Measurements from ENCODE around the gene BORCS6.

BORCS6 gene

GRCh38 chr17:8153957-8154607 lies 35.9 kb downstream of the BORCS6 start:
- Histone ChIP-seq H4K91ac (ENCODE audit: low read depth, low read length, poor library complexity) (no peak overlapping the region), H4K8ac (ENCODE audit: low read depth, low read length) (no peak overlapping the region), H2BK15ac (ENCODE audit: low read length) (peak overlapping the region; percentile 82), H2AFZ (ENCODE audit: low read length) (peak overlapping the region; percentile 50), H3K27me3 (ENCODE audit: control insufficient read depth in 3 of 3, insufficient read depth in 3 of 3, low read depth in 1 of 3, low read length in 3 of 3) (no peaks in the 10 kb centered on the region), H3K4ac (ENCODE audit: low read length) (no peak overlapping the region), H3K4me3 (ENCODE audit: low read length in 2 of 2) (peak overlapping the region; percentile 31 to 32), H2AK5ac (ENCODE audit: low read depth, low read length) (peak overlapping the region; percentile 42), H3K14ac (ENCODE audit: low read length) (no peak overlapping the region), H3K27ac (replicated peaks; ENCODE audit: low read length) (peak overlapping the region; percentile 95), H2BK12ac (ENCODE audit: low read length) (no peak overlapping the region), H3K4me2 (ENCODE audit: insufficient read depth, low read length, poor library complexity, severe bottlenecking) (peak overlapping the region; percentile 77), H3K9me3 (replicated peaks in 1 of 2; ENCODE audit: control insufficient read depth in 2 of 2, insufficient read depth in 1 of 2, low read depth in 1 of 2, low read length in 2 of 2) (no peaks in the 10 kb centered on the region), H3K4me1 (ENCODE audit: control insufficient read depth in 2 of 2, insufficient read depth in 1 of 2, low read depth in 1 of 2, low read length in 2 of 2) (peaks cover 33 to 39% of the 10 kb centered on the region in 2 donors), H3K36me3 (replicated peaks in 1 of 2; ENCODE audit: control insufficient read depth in 2 of 2, insufficient read depth in 2 of 2, low read length in 2 of 2) (peaks cover 14 to 21% of the 10 kb centered on the region in 2 donors), H3K79me1 (ENCODE audit: low read depth, low read length) (peaks cover 12% of the 10 kb centered on the region), H2BK5ac (ENCODE audit: low read length) (peak overlapping the region; percentile 46), H3K18ac (ENCODE audit: low read length) (peak overlapping the region; percentile 88), H3K23ac (ENCODE audit: low read depth, low read length, poor library complexity) (peak overlapping the region; percentile 61), H3K9ac (ENCODE audit: low read depth, low read length, poor library complexity) (peak overlapping the region; percentile 27), H2BK120ac (ENCODE audit: low read depth, low read length) (no peak overlapping the region)
- DNase-seq (ENCODE audit: low spot score): peak; percentile 97
- no CpG with 5 or more reads among the region's 22 CpGs for WGBS, 2 donors (ENCODE audit: extremely low coverage in 2 of 2, insufficient read length in 2 of 2, insufficient replicate concordance in 1 of 2)

GRCh38 chr17:8153525-8153956 lies 36.4 kb downstream of the BORCS6 start:
- Histone ChIP-seq H2AK5ac (ENCODE audit: low read depth, low read length) (peak overlapping the region; percentile 42), H3K4me3 (ENCODE audit: low read length in 2 of 2) (peak overlapping the region in 1 of 2 donors; percentile 32), H2BK120ac (ENCODE audit: low read depth, low read length) (no peak overlapping the region), H3K4me1 (ENCODE audit: control insufficient read depth in 2 of 2, insufficient read depth in 1 of 2, low read depth in 1 of 2, low read length in 2 of 2) (peaks cover 32 to 39% of the 10 kb centered on the region in 2 donors), H2BK5ac (ENCODE audit: low read length) (peak overlapping the region; percentile 46), H3K27ac (replicated peaks; ENCODE audit: low read length) (peak overlapping the region; percentile 95), H3K36me3 (replicated peaks in 1 of 2; ENCODE audit: control insufficient read depth in 2 of 2, insufficient read depth in 2 of 2, low read length in 2 of 2) (peaks cover 16 to 22% of the 10 kb centered on the region in 2 donors), H3K9ac (ENCODE audit: low read depth, low read length, poor library complexity) (no peak overlapping the region), H2AFZ (ENCODE audit: low read length) (peak overlapping the region; percentile 20), H3K27me3 (ENCODE audit: control insufficient read depth in 3 of 3, insufficient read depth in 3 of 3, low read depth in 1 of 3, low read length in 3 of 3) (no peaks in the 10 kb centered on the region), H4K91ac (ENCODE audit: low read depth, low read length, poor library complexity) (no peak overlapping the region), H3K4ac (ENCODE audit: low read length) (no peak overlapping the region), H3K9me3 (replicated peaks in 1 of 2; ENCODE audit: control insufficient read depth in 2 of 2, insufficient read depth in 1 of 2, low read depth in 1 of 2, low read length in 2 of 2) (no peaks in the 10 kb centered on the region), H2BK15ac (ENCODE audit: low read length) (no peak overlapping the region), H2BK12ac (ENCODE audit: low read length) (no peak overlapping the region), H3K18ac (ENCODE audit: low read length) (no peak overlapping the region), H4K8ac (ENCODE audit: low read depth, low read length) (no peak overlapping the region), H3K14ac (ENCODE audit: low read length) (no peak overlapping the region), H3K23ac (ENCODE audit: low read depth, low read length, poor library complexity) (no peak overlapping the region), H3K4me2 (ENCODE audit: insufficient read depth, low read length, poor library complexity, severe bottlenecking) (no peak overlapping the region), H3K79me1 (ENCODE audit: low read depth, low read length) (peaks cover 12% of the 10 kb centered on the region)
- no CpG with 5 or more reads among the region's 13 CpGs for WGBS, 2 donors (ENCODE audit: extremely low coverage in 2 of 2, insufficient read length in 2 of 2, insufficient replicate concordance in 1 of 2)
- no peak for DNase-seq (ENCODE audit: low spot score)

- Histone ChIP-seq H2BK12ac (ENCODE audit: low read length) (no peak overlapping the region), H3K4me1 (ENCODE audit: control insufficient read depth in 2 of 2, insufficient read depth in 1 of 2, low read depth in 1 of 2, low read length in 2 of 2) (peaks cover 31 to 39% of the 10 kb centered on the region in 2 donors), H4K91ac (ENCODE audit: low read depth, low read length, poor library complexity) (no peak overlapping the region), H3K79me1 (ENCODE audit: low read depth, low read length) (peaks cover 12% of the 10 kb centered on the region), H2BK120ac (ENCODE audit: low read depth, low read length) (no peak overlapping the region), H2AFZ (ENCODE audit: low read length) (peak overlapping the region; percentile 80), H4K8ac (ENCODE audit: low read depth, low read length) (no peak overlapping the region), H2BK5ac (ENCODE audit: low read length) (peak overlapping the region; percentile 20), H3K9me3 (replicated peaks in 1 of 2; ENCODE audit: control insufficient read depth in 2 of 2, insufficient read depth in 1 of 2, low read depth in 1 of 2, low read length in 2 of 2) (no peaks in the 10 kb centered on the region), H3K18ac (ENCODE audit: low read length) (peak overlapping the region; percentile 55), H2AK5ac (ENCODE audit: low read depth, low read length) (peak overlapping the region; percentile 43), H3K4me3 (ENCODE audit: low read length in 2 of 2) (no peak overlapping the region), H2BK15ac (ENCODE audit: low read length) (no peak overlapping the region), H3K4ac (ENCODE audit: low read length) (no peak overlapping the region), H3K23ac (ENCODE audit: low read depth, low read length, poor library complexity) (no peak overlapping the region), H3K36me3 (replicated peaks in 1 of 2; ENCODE audit: control insufficient read depth in 2 of 2, insufficient read depth in 2 of 2, low read length in 2 of 2) (peaks cover 18 to 23% of the 10 kb centered on the region in 2 donors), H3K9ac (ENCODE audit: low read depth, low read length, poor library complexity) (no peak overlapping the region), H3K27me3 (ENCODE audit: control insufficient read depth in 3 of 3, insufficient read depth in 3 of 3, low read depth in 1 of 3, low read length in 3 of 3) (no peaks in the 10 kb centered on the region), H3K14ac (ENCODE audit: low read length) (no peak overlapping the region), H3K4me2 (ENCODE audit: insufficient read depth, low read length, poor library complexity, severe bottlenecking) (no peak overlapping the region), H3K27ac (replicated peaks; ENCODE audit: low read length) (peak overlapping the region; percentile 35)
- no peak for DNase-seq (ENCODE audit: low spot score)
- no CpG with 5 or more reads among the region's 7 CpGs for WGBS, 2 donors (ENCODE audit: extremely low coverage in 2 of 2, insufficient read length in 2 of 2, insufficient replicate concordance in 1 of 2)
Observed at GRCh38 chr17:8153031-8153451, 36.9 kb downstream of the BORCS6 start.

GRCh38 chr17:8152112-8152775 lies 37.7 kb downstream of the BORCS6 start, which contains the start of gene PER1:
Gene PER1, minus strand, starts transcription at chr17:8152404. Its CDS starts 1,698 bp downstream, at chr17:8150706.
- Histone ChIP-seq H4K8ac (ENCODE audit: low read depth, low read length) (no peak within 1 kb of the TSS), H3K14ac (ENCODE audit: low read length) (peak within 1 kb of the TSS; percentile 91), H3K4ac (ENCODE audit: low read length) (no peak within 1 kb of the TSS), H2BK120ac (ENCODE audit: low read depth, low read length) (peak within 1 kb of the TSS; percentile 21), H3K9ac (ENCODE audit: low read depth, low read length, poor library complexity) (peak within 1 kb of the TSS; percentile 99), H3K4me2 (ENCODE audit: insufficient read depth, low read length, poor library complexity, severe bottlenecking) (peak within 1 kb of the TSS; percentile 100), H3K23ac (ENCODE audit: low read depth, low read length, poor library complexity) (peak within 1 kb of the TSS; percentile 77), H4K91ac (ENCODE audit: low read depth, low read length, poor library complexity) (no peak within 1 kb of the TSS), H3K27me3 (ENCODE audit: control insufficient read depth in 3 of 3, insufficient read depth in 3 of 3, low read depth in 1 of 3, low read length in 3 of 3) (no peaks in the 10 kb centered on the region), H3K27ac (replicated peaks; ENCODE audit: low read length) (peak within 1 kb of the TSS; percentile 58), H2AK5ac (ENCODE audit: low read depth, low read length) (peak within 1 kb of the TSS; percentile 43), H3K9me3 (replicated peaks in 1 of 2; ENCODE audit: control insufficient read depth in 2 of 2, insufficient read depth in 1 of 2, low read depth in 1 of 2, low read length in 2 of 2) (no peaks in the 10 kb centered on the region), H2BK15ac (ENCODE audit: low read length) (peak within 1 kb of the TSS; percentile 95), H3K36me3 (replicated peaks in 1 of 2; ENCODE audit: control insufficient read depth in 2 of 2, insufficient read depth in 2 of 2, low read length in 2 of 2) (peaks cover 25 to 28% of the 10 kb centered on the region in 2 donors), H3K79me1 (ENCODE audit: low read depth, low read length) (peaks cover 12% of the 10 kb centered on the region), H2BK5ac (ENCODE audit: low read length) (peak within 1 kb of the TSS; percentile 90), H3K4me3 (ENCODE audit: low read length in 2 of 2) (peak within 1 kb of the TSS; percentile 54 to 88), H2BK12ac (ENCODE audit: low read length) (no peak within 1 kb of the TSS), H3K18ac (ENCODE audit: low read length) (peak within 1 kb of the TSS; percentile 94), H3K4me1 (ENCODE audit: control insufficient read depth in 2 of 2, insufficient read depth in 1 of 2, low read depth in 1 of 2, low read length in 2 of 2) (peaks cover 31 to 39% of the 10 kb centered on the region in 2 donors), H2AFZ (ENCODE audit: low read length) (peak within 1 kb of the TSS; percentile 80)
- no CpG with 5 or more reads among the region's 42 CpGs for WGBS, 2 donors (ENCODE audit: extremely low coverage in 2 of 2, insufficient read length in 2 of 2, insufficient replicate concordance in 1 of 2)
- peak; percentile 80 for DNase-seq (ENCODE audit: low spot score)
